ENCODE results near the gene PRKCA. TPM values are rescaled to one million over a fixed set of nuclear protein-coding genes. Genes with fewer than 3 reads are reported as not detected.

The PRKCA gene
- total and polyA plus RNA-seq, 10 of the 15 experiments (the other 5 are each of a cell fraction or from before 2014, with no cell fraction given), result 0.11 to 14.6 (median 0.72) TPM

DNA sequence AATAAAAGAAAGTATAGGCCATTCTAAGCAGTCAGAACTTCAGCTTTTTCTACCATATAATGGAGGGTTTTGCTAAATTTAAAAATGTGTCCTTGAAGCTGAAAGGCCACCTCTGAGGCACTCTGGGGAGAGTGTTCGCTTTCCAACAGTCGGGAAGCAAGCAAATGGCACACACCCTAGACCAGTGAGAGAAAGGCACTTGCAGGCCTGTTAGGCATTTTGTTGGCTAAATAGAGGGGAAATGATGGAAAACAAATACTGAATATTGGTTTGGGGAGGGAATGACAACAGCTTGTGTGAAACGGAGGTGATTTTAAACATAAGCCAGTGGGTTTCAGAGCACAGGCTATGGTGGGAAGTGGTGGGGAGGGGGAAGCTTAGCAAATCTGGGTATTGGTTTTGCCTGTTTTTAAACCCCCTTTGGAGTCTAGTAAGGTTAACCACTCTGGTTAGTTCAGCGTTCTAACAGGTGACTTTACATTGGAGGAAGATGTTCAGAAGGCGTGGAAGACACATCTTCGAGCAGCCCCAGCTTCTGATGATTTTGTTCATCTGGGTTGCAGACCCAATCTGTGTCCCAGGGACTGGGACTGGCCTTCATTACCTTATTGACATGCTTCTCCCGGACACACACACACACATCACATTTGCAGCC lies 90.5 kb downstream of the PRKCA start:
- Histone ChIP-seq H3K27me3 (replicated peaks in 1 of 2; ENCODE audit: control insufficient read depth in 2 of 2, insufficient read depth in 2 of 2, low read length in 1 of 2) (no peaks in the 10 kb centered on the region), H3K4me2 (ENCODE audit: control insufficient read depth, insufficient read depth) (no peak overlapping the region), H3K4me3 (no peak overlapping the region), H3K79me2 (ENCODE audit: control insufficient read depth, insufficient read depth, low read length) (no peaks in the 10 kb centered on the region), H4K20me1 (ENCODE audit: control insufficient read depth, insufficient read depth) (no peaks in the 10 kb centered on the region), H3K4me1 (ENCODE audit: control insufficient read depth, insufficient read depth, low read length) (no peaks in the 10 kb centered on the region), H3K36me3 (ENCODE audit: control insufficient read depth in 2 of 2, insufficient read depth in 2 of 2, low read length in 1 of 2) (no peaks in the 10 kb centered on the region), H3K9ac (ENCODE audit: control insufficient read depth, insufficient read depth, low read length) (no peak overlapping the region), H3K27ac (ENCODE audit: control insufficient read depth, insufficient read depth) (no peak overlapping the region), H2AFZ (ENCODE audit: control insufficient read depth, low read depth, low read length) (no peak overlapping the region), H3K9me3 (replicated peaks; ENCODE audit: control insufficient read depth, insufficient read depth, low read length) (no peaks in the 10 kb centered on the region)
- in situ Hi-C loops (cut with MboI) (no loop called here), intact Hi-C loops (cut with micrococcal nuclease; ENCODE audit: unreplicated experiment) (no loop called here)
- no TSS peak for BruUV-seq (replicated peaks)
- ATAC-seq (no peak), FAIRE-seq (no peak), DNase-seq (ENCODE audit: low read depth, low spot score) (no peak)
- ChIA-PET CTCF (interaction anchor here (1.0 kb wide), 1 partner anchor 26 kb away, joined by 3 read pairs; no protein-coding TSS in a partner anchor), POLR2A (interaction anchor here (0.6 kb wide), 1 partner anchor 22 kb away, joined by 3 read pairs; no protein-coding TSS in a partner anchor), RAD21 (ENCODE audit: unreplicated experiment) (no interaction called here), SMC1A (ENCODE audit: uncharacterized antibody, unreplicated experiment) (interaction anchor here (0.5 to 1.4 kb wide), 3 partner anchors 11 to 163 kb away, joined by 3 to 5 read pairs (median 4); no protein-coding TSS in a partner anchor)
- 25% methylated on average over 7 of the region's 7 CpGs for WGBS (ENCODE audit: insufficient coverage, insufficient replicate concordance, low lambda C conversion rate, missing lambda C conversion rate)
- no peak for TF ChIP-seq TCF3 (IDR thresholded peaks at IDR 0.05; ENCODE audit: borderline replicate concordance, insufficient read depth, low read depth, low read length)
- TF ChIP-seq, protein P1, sequence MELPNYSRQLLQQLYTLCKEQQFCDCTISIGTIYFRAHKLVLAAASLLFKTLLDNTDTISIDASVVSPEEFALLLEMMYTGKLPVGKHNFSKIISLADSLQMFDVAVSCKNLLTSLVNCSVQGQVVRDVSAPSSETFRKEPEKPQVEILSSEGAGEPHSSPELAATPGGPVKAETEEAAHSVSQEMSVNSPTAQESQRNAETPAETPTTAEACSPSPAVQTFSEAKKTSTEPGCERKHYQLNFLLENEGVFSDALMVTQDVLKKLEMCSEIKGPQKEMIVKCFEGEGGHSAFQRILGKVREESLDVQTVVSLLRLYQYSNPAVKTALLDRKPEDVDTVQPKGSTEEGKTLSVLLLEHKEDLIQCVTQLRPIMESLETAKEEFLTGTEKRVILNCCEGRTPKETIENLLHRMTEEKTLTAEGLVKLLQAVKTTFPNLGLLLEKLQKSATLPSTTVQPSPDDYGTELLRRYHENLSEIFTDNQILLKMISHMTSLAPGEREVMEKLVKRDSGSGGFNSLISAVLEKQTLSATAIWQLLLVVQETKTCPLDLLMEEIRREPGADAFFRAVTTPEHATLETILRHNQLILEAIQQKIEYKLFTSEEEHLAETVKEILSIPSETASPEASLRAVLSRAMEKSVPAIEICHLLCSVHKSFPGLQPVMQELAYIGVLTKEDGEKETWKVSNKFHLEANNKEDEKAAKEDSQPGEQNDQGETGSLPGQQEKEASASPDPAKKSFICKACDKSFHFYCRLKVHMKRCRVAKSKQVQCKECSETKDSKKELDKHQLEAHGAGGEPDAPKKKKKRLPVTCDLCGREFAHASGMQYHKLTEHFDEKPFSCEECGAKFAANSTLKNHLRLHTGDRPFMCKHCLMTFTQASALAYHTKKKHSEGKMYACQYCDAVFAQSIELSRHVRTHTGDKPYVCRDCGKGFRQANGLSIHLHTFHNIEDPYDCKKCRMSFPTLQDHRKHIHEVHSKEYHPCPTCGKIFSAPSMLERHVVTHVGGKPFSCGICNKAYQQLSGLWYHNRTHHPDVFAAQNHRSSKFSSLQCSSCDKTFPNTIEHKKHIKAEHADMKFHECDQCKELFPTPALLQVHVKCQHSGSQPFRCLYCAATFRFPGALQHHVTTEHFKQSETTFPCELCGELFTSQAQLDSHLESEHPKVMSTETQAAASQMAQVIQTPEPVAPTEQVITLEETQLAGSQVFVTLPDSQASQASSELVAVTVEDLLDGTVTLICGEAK (IDR thresholded peaks at IDR 0.05; ENCODE audit: borderline replicate concordance), result no peak
- TF ChIP-seq, protein P2, sequence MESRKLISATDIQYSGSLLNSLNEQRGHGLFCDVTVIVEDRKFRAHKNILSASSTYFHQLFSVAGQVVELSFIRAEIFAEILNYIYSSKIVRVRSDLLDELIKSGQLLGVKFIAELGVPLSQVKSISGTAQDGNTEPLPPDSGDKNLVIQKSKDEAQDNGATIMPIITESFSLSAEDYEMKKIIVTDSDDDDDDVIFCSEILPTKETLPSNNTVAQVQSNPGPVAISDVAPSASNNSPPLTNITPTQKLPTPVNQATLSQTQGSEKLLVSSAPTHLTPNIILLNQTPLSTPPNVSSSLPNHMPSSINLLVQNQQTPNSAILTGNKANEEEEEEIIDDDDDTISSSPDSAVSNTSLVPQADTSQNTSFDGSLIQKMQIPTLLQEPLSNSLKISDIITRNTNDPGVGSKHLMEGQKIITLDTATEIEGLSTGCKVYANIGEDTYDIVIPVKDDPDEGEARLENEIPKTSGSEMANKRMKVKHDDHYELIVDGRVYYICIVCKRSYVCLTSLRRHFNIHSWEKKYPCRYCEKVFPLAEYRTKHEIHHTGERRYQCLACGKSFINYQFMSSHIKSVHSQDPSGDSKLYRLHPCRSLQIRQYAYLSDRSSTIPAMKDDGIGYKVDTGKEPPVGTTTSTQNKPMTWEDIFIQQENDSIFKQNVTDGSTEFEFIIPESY (IDR thresholded peaks at IDR 0.05), result no peak
- TF ChIP-seq, protein P3, sequence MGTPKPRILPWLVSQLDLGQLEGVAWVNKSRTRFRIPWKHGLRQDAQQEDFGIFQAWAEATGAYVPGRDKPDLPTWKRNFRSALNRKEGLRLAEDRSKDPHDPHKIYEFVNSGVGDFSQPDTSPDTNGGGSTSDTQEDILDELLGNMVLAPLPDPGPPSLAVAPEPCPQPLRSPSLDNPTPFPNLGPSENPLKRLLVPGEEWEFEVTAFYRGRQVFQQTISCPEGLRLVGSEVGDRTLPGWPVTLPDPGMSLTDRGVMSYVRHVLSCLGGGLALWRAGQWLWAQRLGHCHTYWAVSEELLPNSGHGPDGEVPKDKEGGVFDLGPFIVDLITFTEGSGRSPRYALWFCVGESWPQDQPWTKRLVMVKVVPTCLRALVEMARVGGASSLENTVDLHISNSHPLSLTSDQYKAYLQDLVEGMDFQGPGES (IDR thresholded peaks at IDR 0.05), result no peak
- no peak for TF ChIP-seq MYB (IDR thresholded peaks at IDR 0.05; ENCODE audit: borderline replicate concordance, low read depth, low read length)
- TF ChIP-seq SMC3 (IDR thresholded peaks at IDR 0.05; ENCODE audit: borderline replicate concordance, low read length), result no peak
- no peak for TF ChIP-seq NR2C2 (IDR thresholded peaks at IDR 0.05; ENCODE audit: borderline replicate concordance, control insufficient read depth, insufficient read length, low read depth)
- TF ChIP-seq BCL11A (IDR thresholded peaks at IDR 0.05; ENCODE audit: low read depth, low read length), result no peak
- no peak for TF ChIP-seq SRF (IDR thresholded peaks at IDR 0.05; ENCODE audit: low read depth in 2 of 2, low read length in 2 of 2)
- no peak for TF ChIP-seq KAT2A (conservative IDR thresholded peaks at IDR 0.05; ENCODE audit: control insufficient read depth, low read depth, low read length)
- no peak for TF ChIP-seq NFYB (IDR thresholded peaks at IDR 0.05; ENCODE audit: insufficient read depth, low read depth, low read length)

All from GM12878 (cell line).